ENCODE measurements around the gene ZNF792.
"Not testable (repeated sequence)": the region's sequence is repeated elsewhere in the genome, so short reads cannot be mapped to it uniquely, and the experiment has no call there.

Gene ZNF792

GRCh38 chr19:34963573-34964406 lies at the start of gene ZNF792:
ZNF792 (minus strand) TSS chr19:34964229; CDS start chr19:34963662, 567 bp downstream.
- DNase-seq = peak; percentile 36 to 40

DNA sequence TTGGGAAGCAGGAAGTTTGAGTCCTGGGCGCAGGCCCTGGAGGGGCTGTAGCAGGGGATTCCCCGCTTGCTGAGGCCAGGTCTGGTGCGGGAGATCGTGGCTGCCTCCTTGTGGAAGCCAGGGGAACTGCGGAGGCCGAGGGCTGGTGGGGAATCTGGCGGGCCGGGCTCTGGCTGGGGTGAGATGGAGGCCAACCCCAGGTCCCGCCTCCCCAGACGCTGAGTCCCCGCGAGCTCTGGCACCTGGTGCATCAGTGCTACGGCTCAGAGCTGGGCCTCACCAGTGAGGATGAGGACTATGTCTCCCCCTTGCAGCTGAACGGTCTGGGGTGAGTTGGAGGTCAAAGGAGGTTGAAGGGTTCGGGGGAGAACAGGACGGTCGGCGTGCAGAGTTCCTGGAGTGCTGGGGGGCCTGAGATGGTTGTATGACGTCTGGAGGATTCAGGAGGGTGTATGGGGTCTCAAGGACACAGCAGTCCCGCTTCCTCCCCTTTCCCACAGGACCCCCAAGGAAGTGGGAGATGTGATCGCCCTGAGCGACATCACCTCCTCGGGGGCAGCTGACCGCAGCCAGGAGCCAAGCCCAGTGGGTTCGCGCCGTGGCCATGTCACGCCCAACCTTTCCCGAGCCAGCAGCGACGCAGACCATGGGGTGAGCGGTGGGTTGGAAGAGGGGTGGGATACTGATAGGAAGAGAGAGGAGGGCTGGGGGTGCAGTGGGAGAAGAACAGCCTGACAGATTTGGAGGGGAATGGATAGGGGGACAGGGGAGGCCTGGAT lies 49.2 kb upstream of the ZNF792 start:
- DNase-seq = peak; percentile 77 to 82

GRCh38 chr19:35011737-35012682 lies 48.0 kb upstream of the ZNF792 start:
- no peak for DNase-seq

GRCh38 chr19:35011091-35011689 lies 47.2 kb upstream of the ZNF792 start:
- DNase-seq = no peak

DNA sequence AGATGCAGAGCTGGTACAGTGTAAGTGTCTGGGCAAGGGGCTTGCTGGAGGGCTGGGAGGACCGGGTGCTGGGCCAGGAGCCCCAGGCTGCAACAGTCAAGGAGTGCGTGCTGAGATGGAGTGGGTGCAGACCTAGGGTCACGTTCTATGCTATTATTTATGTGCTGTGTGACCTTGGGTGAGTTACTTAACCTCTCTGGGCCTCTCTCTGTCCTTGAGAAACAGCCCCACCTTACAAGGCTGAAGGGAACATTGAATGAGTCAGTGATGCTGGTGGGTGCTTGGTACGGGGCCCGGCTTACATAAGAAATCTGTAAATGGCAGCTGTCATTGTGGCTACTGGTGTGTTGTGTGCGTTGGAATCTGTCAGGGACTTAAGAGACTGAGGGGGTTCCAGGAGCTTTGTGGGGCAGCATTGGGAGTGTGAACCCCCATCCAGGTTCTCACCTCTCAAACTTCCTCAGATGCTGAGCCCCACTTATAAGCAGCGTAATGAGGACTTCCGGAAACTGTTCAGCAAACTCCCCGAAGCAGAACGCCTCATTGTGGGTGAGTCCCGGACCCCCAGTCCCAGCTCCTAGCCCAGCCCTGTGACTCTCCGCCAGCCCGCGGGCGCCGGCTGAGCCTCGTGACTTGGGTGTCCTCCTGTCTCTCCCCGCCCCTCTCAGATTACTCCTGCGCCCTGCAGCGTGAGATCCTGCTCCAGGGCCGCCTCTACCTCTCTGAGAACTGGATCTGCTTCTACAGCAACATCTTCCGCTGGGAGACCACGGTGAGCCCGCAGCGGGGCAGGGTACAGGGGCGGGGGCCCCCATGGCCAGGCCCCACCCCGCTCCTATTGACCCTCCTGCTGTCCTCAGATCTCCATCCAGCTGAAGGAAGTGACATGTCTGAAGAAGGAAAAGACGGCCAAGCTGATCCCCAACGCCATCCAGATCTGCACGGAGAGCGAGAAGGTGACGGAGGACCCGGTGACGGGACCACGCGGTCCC lies 45.7 kb upstream of the ZNF792 start:
- no peak for DNase-seq

- no peak for DNase-seq
These were observed 44.9 kb upstream of the ZNF792 start for GRCh38 chr19:35008891-35009341.

- DNase-seq = not testable (repeated sequence)
These were observed 43.4 kb upstream of the ZNF792 start for GRCh38 chr19:35007427-35007826.

GRCh38 chr19:35006999-35007365 lies 43.0 kb upstream of the ZNF792 start:
- no peak for DNase-seq

GRCh38 chr19:35006342-35006998 lies 42.4 kb upstream of the ZNF792 start:
- no peak for DNase-seq

- not testable (repeated sequence) for DNase-seq
These were observed 41.9 kb upstream of the ZNF792 start for GRCh38 chr19:35006007-35006341.

- DNase-seq = no peak
These were observed 41.4 kb upstream of the ZNF792 start for GRCh38 chr19:35005256-35005977.

- no peak for DNase-seq
These were observed 40.7 kb upstream of the ZNF792 start for GRCh38 chr19:35004517-35005255.

- DNase-seq = no peak
These were observed 38.1 kb upstream of the ZNF792 start for GRCh38 chr19:35002037-35002535.

DNA sequence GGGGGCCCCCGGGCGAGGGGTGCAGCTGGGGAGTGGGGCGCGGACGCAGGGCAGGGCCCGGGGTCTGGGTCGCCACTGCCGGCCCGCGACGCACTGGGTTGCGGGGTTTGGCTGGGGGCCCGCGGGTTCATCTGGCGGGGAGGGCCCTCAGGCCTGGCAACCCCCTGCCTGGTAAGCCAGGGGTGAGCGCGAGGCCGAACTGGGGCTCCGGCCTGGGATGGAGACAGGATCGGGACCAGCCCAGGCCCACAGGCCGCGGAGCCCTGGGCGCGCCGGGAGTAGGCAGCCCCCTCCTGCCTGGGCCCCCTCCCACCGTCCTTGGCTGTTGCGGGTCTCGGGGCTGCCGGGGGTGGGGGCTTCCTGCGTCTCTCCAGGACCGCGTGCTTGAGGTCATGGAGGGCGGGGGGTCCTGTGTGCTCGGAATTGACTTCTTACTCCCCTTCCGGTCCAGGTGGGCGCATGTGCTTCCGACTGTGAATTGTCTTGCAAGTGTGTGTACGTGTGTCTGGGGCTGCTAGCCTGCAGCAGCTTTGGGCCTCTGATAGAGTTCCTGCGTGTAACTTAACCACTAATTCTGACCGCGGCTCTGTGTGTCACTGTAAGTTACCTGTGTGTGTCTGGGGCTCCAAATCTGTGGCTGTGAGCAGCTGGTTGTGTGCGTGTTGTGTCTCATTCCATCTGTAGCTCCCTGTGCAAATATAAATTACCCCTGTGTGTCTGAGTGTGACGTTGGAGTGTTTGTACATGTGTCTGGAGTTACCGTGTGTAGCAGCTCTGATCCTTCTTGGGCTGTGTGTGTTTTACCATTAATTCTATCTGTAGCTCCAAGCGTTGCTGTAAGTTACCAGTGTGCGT lies 36.8 kb upstream of the ZNF792 start:
- DNase-seq = peak; percentile 46 to 60

DNA sequence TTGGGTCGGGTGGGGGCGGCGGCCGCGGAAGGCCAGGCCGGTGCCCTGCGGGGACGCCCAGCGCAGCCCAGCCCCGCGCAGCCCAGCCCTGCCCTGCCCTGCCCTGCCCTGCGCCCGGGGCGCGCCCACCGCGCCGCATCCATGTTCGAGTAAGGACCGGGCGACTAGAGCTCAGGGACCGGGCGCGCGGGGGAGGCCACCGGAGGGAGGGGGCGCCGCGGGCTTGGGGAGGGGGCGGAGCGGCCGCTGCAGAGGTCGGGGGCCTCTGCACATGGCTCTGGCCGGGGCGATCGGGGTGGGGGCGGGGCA lies 36.3 kb upstream of the ZNF792 start:
- no peak for DNase-seq

GRCh38 chr19:34999498-35000337 lies 35.7 kb upstream of the ZNF792 start, which contains the start of gene GRAMD1A:
GRAMD1A (plus strand) TSS chr19:35000323; CDS start chr19:35000479, 156 bp downstream.
- DNase-seq = peak; percentile 62 to 68
